IMR-90 (cell line): ENCODE measurements around the gene TTC38. TPM values are rescaled to one million over a fixed set of nuclear protein-coding genes. Genes with fewer than 3 reads are reported as not detected.

Source experiments
- ATAC-seq: fragments of 200-7000 bp; cut with Tn5 transposase; 2 replicates; pipeline ENCODE4 v1.9.1; 2020; ENCODE audit warnings: low read depth, mild to moderate bottlenecking, moderate library complexity
- BruUV-seq: library from RNA; stranded (reverse); fragments of 400-500 nt; replicated peaks from 2 replicates; lab custom pipeline; 2021; lab: Mats Ljungman, UMichigan
- CTCF ChIA-PET: fragments of 300-600 bp; formaldehyde crosslinking; extraction: SDS; loops from one replicate; lab custom pipeline; 2021; ENCODE audit warnings: antibody characterized with exemption; lab: Yijun Ruan, JAX
- POLR2A ChIA-PET: fragments of 300-600 bp; sonication (Branson Sonifier 250); formaldehyde crosslinking; loops from one replicate; lab custom pipeline; 2022; ENCODE audit warnings: antibody characterized with exemption; ENCODE audit not compliant: unreplicated experiment; lab: Charles Lee
- DNase-seq: peaks from one replicate; pipeline ENCODE4 v3.0.0; 2013
- H2AFZ ChIP-seq: replicated peaks from 2 replicates; pipeline ENCODE3; 2013; ENCODE audit warnings: low read length, mild to moderate bottlenecking; ENCODE audit not compliant: poor library complexity
- H2AK5ac ChIP-seq: 2 replicates; pipeline ENCODE4 v1.6.1; 2013; ENCODE audit warnings: low read depth, low read length, inconsistent platforms
- H2AK9ac ChIP-seq: replicated peaks from 2 replicates; pipeline ENCODE3; 2013; ENCODE audit warnings: mild to moderate bottlenecking, low read depth, low read length, moderate library complexity; ENCODE audit not compliant: poor library complexity
- H2BK120ac ChIP-seq: 2 replicates; pipeline ENCODE4 v1.6.1; 2013; ENCODE audit warnings: low read depth, low read length, inconsistent platforms
- H2BK15ac ChIP-seq: 3 replicates; pipeline ENCODE4 v1.6.1; 2013; ENCODE audit warnings: low read depth, low read length, inconsistent platforms
- H2BK20ac ChIP-seq: 2 replicates; pipeline ENCODE4 v1.6.1; 2013; ENCODE audit warnings: low read depth, mild to moderate bottlenecking, inconsistent platforms, low read length, moderate library complexity
- H2BK5ac ChIP-seq: 2 replicates; pipeline ENCODE4 v1.6.1; 2013; ENCODE audit warnings: mild to moderate bottlenecking, low read depth, low read length, inconsistent platforms; ENCODE audit not compliant: poor library complexity, severe bottlenecking
- H3K14ac ChIP-seq: replicated peaks from 2 replicates; pipeline ENCODE4 v1.6.1; 2013; ENCODE audit warnings: low read depth, low read length, inconsistent platforms
- H3K18ac ChIP-seq: 2 replicates; pipeline ENCODE4 v1.6.1; 2013; ENCODE audit warnings: low read depth, low read length, control low read depth
- H3K23ac ChIP-seq: 2 replicates; pipeline ENCODE4 v1.6.1; 2013; ENCODE audit warnings: low read depth, low read length, inconsistent platforms
- H3K27ac ChIP-seq: 2 replicates; pipeline ENCODE4 v1.5.1; 2013; ENCODE audit warnings: mild to moderate bottlenecking, control low read depth, low read length; ENCODE audit not compliant: insufficient read depth
- H3K27me3 ChIP-seq: 2 replicates; pipeline ENCODE4 v1.6.1; 2013; ENCODE audit warnings: low read length; ENCODE audit not compliant: control insufficient read depth, insufficient read depth
- H3K36me3 ChIP-seq: 2 replicates; pipeline ENCODE4 v1.6.1; 2013; ENCODE audit warnings: low read length, mixed read lengths; ENCODE audit not compliant: control insufficient read depth, insufficient read depth
- H3K4ac ChIP-seq: 2 replicates; pipeline ENCODE4 v1.6.1; 2013; ENCODE audit warnings: low read depth, low read length, inconsistent platforms
- H3K4me1 ChIP-seq: 2 replicates; pipeline ENCODE4 v1.6.1; 2013; ENCODE audit warnings: low read length, mixed read lengths; ENCODE audit not compliant: control insufficient read depth, insufficient read depth
- H3K4me2 ChIP-seq: 2 replicates; pipeline ENCODE4 v1.6.1; 2013; ENCODE audit warnings: low read depth, mild to moderate bottlenecking, control low read depth, low read length, moderate library complexity
- H3K4me3 ChIP-seq: 2 replicates; pipeline ENCODE4 v1.5.1; 2013; ENCODE audit warnings: low read depth, mild to moderate bottlenecking, control low read depth, low read length, moderate library complexity; ENCODE audit not compliant: insufficient read depth
- H3K56ac ChIP-seq: 2 replicates; pipeline ENCODE4 v1.6.1; 2013; ENCODE audit warnings: low read length, inconsistent platforms; ENCODE audit not compliant: insufficient read depth; ENCODE audit errors: extremely low read depth
- H3K79me1 ChIP-seq, 2 experiments: 2 replicates each; pipeline ENCODE4 v1.6.1; 2013; ENCODE audit warnings: low read length in 2 of 2, inconsistent platforms in 1 of 2, low read depth in 1 of 2
- H3K9ac ChIP-seq: 2 replicates; pipeline ENCODE4 v1.6.1; 2013; ENCODE audit warnings: low read depth, low read length, control low read depth
- H3K9me1 ChIP-seq: 2 replicates; pipeline ENCODE4 v1.6.1; 2013; ENCODE audit warnings: low read length, inconsistent platforms; ENCODE audit not compliant: insufficient read depth
- H3K9me3 ChIP-seq: 2 replicates; pipeline ENCODE4 v1.6.1; 2013; ENCODE audit warnings: low read length; ENCODE audit not compliant: control insufficient read depth, insufficient read depth
- H4K20me1 ChIP-seq: 2 replicates; pipeline ENCODE4 v1.6.1; 2013; ENCODE audit warnings: low read length, inconsistent platforms; ENCODE audit not compliant: insufficient read depth
- H4K5ac ChIP-seq: 2 replicates; pipeline ENCODE4 v1.6.1; 2013; ENCODE audit warnings: mild to moderate bottlenecking, low read depth, low read length, control low read depth
- H4K8ac ChIP-seq, 2 experiments: 2 replicates each; pipeline ENCODE4 v1.6.1; 2013; ENCODE audit warnings: low read depth in 2 of 2, low read length in 2 of 2, control low read depth in 1 of 2, inconsistent platforms in 1 of 2
- H4K91ac ChIP-seq: 2 replicates; pipeline ENCODE4 v1.6.1; 2013; ENCODE audit warnings: low read depth, low read length, inconsistent platforms; ENCODE audit not compliant: insufficient read depth
- BHLHE40 ChIP-seq: fragments of 150-350 bp; IDR thresholded peaks from 2 replicates; pipeline ENCODE4 v1.6.1; 2016; ENCODE audit warnings: mild to moderate bottlenecking, low read depth, low read length
- CEBPB ChIP-seq: IDR thresholded peaks from 2 replicates; pipeline ENCODE4 v1.6.1; 2012; ENCODE audit warnings: low read depth, low read length, improper control_type of control experiment
- CHD1 ChIP-seq: IDR thresholded peaks from 2 replicates; pipeline ENCODE4 v1.6.1; 2012; ENCODE audit warnings: low read depth, low read length, improper control_type of control experiment
- ELK1 ChIP-seq: fragments of 150-350 bp; IDR thresholded peaks from 2 replicates; pipeline ENCODE4 v1.6.1; 2016; ENCODE audit warnings: low read depth, mild to moderate bottlenecking, low read length, moderate library complexity, borderline replicate concordance
- FOS ChIP-seq: fragments of 150-350 bp; IDR thresholded peaks from 2 replicates; pipeline ENCODE4 v1.6.1; 2016; ENCODE audit warnings: low read depth, low read length
- MAFK ChIP-seq: IDR thresholded peaks from 2 replicates; pipeline ENCODE4 v1.6.1; 2012; ENCODE audit warnings: low read depth, low read length, improper control_type of control experiment
- MAZ ChIP-seq: IDR thresholded peaks from 2 replicates; pipeline ENCODE4 v1.6.1; 2012; ENCODE audit warnings: low read depth, mild to moderate bottlenecking, low read length, improper control_type of control experiment, moderate library complexity, borderline replicate concordance
- MXI1 ChIP-seq: IDR thresholded peaks from 2 replicates; pipeline ENCODE4 v1.6.1; 2012; ENCODE audit warnings: low read depth, mild to moderate bottlenecking, low read length, moderate library complexity, borderline replicate concordance
- NFE2L2 ChIP-seq: fragments of 150-350 bp; IDR thresholded peaks from 2 replicates; pipeline ENCODE4 v1.6.1; 2016; ENCODE audit warnings: low read depth, mild to moderate bottlenecking, low read length
- POLR2A ChIP-seq: IDR thresholded peaks from 2 replicates; pipeline ENCODE4 v1.6.1; 2012; ENCODE audit warnings: mild to moderate bottlenecking, low read depth, low read length
- RAD21 ChIP-seq: IDR thresholded peaks from 2 replicates; pipeline ENCODE4 v1.6.1; 2012; ENCODE audit warnings: low read length, improper control_type of control experiment
- RCOR1 ChIP-seq: IDR thresholded peaks from 2 replicates; pipeline ENCODE4 v1.6.1; 2012; ENCODE audit warnings: mild to moderate bottlenecking, low read length, improper control_type of control experiment; ENCODE audit not compliant: insufficient replicate concordance
- RFX5 ChIP-seq: IDR thresholded peaks from 2 replicates; pipeline ENCODE4 v1.8.0; 2012; ENCODE audit warnings: low read depth, mild to moderate bottlenecking, low read length, moderate library complexity
- SMC3 ChIP-seq: fragments of 150-350 bp; IDR thresholded peaks from 2 replicates; pipeline ENCODE4 v1.6.1; 2016; ENCODE audit warnings: low read depth, mild to moderate bottlenecking, antibody characterized with exemption, low read length, moderate library complexity
- USF2 ChIP-seq: fragments of 150-350 bp; IDR thresholded peaks from 2 replicates; pipeline ENCODE4 v1.6.1; 2017; ENCODE audit warnings: mild to moderate bottlenecking, antibody characterized with exemption, low read length, low read depth
- WGBS, 2 experiments: methylation state at CpG; one replicate each; pipeline versions ENCODE4 v1.1.5 to v1.1.7; 2013; ENCODE audit warnings: missing lambda C conversion rate in 2 of 2; ENCODE audit not compliant: insufficient read length in 1 of 2; ENCODE audit errors: extremely low coverage in 2 of 2; 5-methylcytosine and 5-hydroxymethylcytosine counted together
- dilution Hi-C: fragments of 300-500 bp; cut with HindIII; formaldehyde crosslinking; loops from one replicate; pipeline ENCODE4 v1.14.3; 2018; ENCODE audit warnings: low sequenced_read_pairs; ENCODE audit not compliant: unreplicated experiment
- in situ Hi-C: fragments of 300-500 bp; cut with MboI; formaldehyde crosslinking; loops from 3 replicates; pipeline ENCODE4 v1.14.3; 2019; ENCODE audit warnings: low sequenced_read_pairs, inconsistent platforms, mixed read lengths
- intact Hi-C: fragments of 100-400 bp; cut with micrococcal nuclease; formaldehyde crosslinking; loops from 2 replicates; pipeline ENCODE4 v1.10.0; 2022
- polyA plus RNA-seq, 3 experiments: library from polyadenylated mRNA; depleted of rRNA; stranded (reverse); fragments of >200 nt; gene quantifications; 2 replicates each; pipeline ENCODE4 v1.2.3, GENCODE V29; 2012; ENCODE audit warnings: low replicate concordance in 1 of 3
- total RNA-seq: library from RNA; depleted of rRNA; stranded (reverse); fragments of >200 nt; gene quantifications from 2 replicates; pipeline ENCODE4 v1.2.3, GENCODE V29; 2012
- TF ChIP-seq, protein P1 (sequence below): conservative IDR thresholded peaks from 2 replicates; pipeline ENCODE4 v1.5.1; 2012; ENCODE audit warnings: mild to moderate bottlenecking, low read depth, low read length, improper control_type of control experiment

TTC38 gene
- total and polyA plus RNA-seq, 2 of the 4 experiments (the other 2 are of a cell fraction): 43.6 to 52.3 TPM

DNA sequence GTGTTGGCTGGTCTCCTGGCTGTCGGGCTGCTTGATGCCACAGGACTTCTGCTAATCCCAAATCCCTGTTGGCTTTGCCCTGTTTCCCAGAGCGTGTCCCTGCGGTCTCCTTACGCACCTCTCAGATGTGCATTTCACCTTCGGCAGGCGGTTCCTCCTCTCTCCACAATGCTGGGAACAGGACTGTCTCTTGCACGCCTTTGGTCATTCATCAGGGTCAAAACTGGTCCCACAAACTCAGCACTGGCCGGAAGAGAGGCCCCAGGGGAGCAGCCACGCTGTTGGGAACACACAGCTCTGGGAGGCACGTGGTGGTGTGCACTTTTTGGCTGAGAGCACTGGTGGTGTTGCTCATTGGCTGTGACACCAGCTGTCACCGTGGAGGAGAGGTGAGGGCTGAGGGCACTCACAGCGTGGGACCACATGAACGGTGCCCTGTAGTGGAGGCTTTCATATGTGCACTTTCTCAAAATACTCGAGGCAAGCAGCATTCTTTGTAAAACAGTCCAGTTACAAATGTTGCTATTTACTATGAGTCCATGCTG is 52.4 kb downstream of the TTC38 start:
- no peaks in the 10 kb centered on the region; the same call in 1 of the 2 replicates for H3K9me1 ChIP-seq
- dilution Hi-C loops (no loop called here), intact Hi-C loops (no loop called here), in situ Hi-C loops (no loop called here)
- H4K91ac ChIP-seq: no peak overlapping the region
- no peak overlapping the region for H3K18ac ChIP-seq
- H2AK9ac ChIP-seq: no peak overlapping the region
- H3K36me3 ChIP-seq: peaks cover 20% of the 10 kb centered on the region
- H2BK5ac ChIP-seq: no peak overlapping the region
- CTCF ChIA-PET: no interaction called here
- H3K4me1 ChIP-seq: no peaks in the 10 kb centered on the region
- no peak overlapping the region for H3K27ac ChIP-seq
- BruUV-seq: no TSS peak
- no peak for DNase-seq
- WGBS, 2 experiments: 100% methylated on average over 4 of the region's 14 CpGs; no CpG with 5 or more reads in 1 of the 2 experiments
- no peak overlapping the region for H3K4me2 ChIP-seq
- POLR2A ChIA-PET: interaction anchor here (0.6 kb wide), 1 partner anchor 407 kb away, joined by 3 read pairs; no protein-coding TSS in a partner anchor
- no peaks in the 10 kb centered on the region for H3K9me3 ChIP-seq
- no peak overlapping the region for H3K56ac ChIP-seq
- TF ChIP-seq RFX5 (no peak), RCOR1 (no peak), SMC3 (no peak), MAZ (no peak), CHD1 (no peak), MAFK (no peak), USF2 (no peak), NFE2L2 (no peak), BHLHE40 (no peak), ELK1 (no peak), RAD21 (no peak), FOS (no peak), CEBPB (no peak), MXI1 (no peak), POLR2A (no peak)
- TF ChIP-seq, protein P1, sequence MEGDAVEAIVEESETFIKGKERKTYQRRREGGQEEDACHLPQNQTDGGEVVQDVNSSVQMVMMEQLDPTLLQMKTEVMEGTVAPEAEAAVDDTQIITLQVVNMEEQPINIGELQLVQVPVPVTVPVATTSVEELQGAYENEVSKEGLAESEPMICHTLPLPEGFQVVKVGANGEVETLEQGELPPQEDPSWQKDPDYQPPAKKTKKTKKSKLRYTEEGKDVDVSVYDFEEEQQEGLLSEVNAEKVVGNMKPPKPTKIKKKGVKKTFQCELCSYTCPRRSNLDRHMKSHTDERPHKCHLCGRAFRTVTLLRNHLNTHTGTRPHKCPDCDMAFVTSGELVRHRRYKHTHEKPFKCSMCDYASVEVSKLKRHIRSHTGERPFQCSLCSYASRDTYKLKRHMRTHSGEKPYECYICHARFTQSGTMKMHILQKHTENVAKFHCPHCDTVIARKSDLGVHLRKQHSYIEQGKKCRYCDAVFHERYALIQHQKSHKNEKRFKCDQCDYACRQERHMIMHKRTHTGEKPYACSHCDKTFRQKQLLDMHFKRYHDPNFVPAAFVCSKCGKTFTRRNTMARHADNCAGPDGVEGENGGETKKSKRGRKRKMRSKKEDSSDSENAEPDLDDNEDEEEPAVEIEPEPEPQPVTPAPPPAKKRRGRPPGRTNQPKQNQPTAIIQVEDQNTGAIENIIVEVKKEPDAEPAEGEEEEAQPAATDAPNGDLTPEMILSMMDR: no peak
- no peak overlapping the region for H3K23ac ChIP-seq
- H2AFZ ChIP-seq: no peak overlapping the region
- no peak overlapping the region for H3K14ac ChIP-seq
- no peak overlapping the region for H2AK5ac ChIP-seq
- no peak overlapping the region for H3K9ac ChIP-seq
- no peak overlapping the region for H2BK15ac ChIP-seq
- H4K20me1 ChIP-seq: no peaks in the 10 kb centered on the region; the same call in 1 of the 2 replicates
- no peak overlapping the region for H3K4ac ChIP-seq
- H4K8ac ChIP-seq: no peak overlapping the region
- no peak for ATAC-seq
- no peaks in the 10 kb centered on the region for H3K27me3 ChIP-seq
- no peak overlapping the region for H3K4me3 ChIP-seq
- no peak overlapping the region for H2BK120ac ChIP-seq
- no peak overlapping the region for H4K5ac ChIP-seq
- no peak overlapping the region for H2BK20ac ChIP-seq
- H3K79me1 ChIP-seq: peaks cover 32 to 47% of the 10 kb centered on the region in 2 experiments
